HS-5 (cell line): Measurements from ENCODE around the gene PNMA8C.
"Not testable (repeated sequence)": the region's sequence is repeated elsewhere in the genome, so short reads cannot be mapped to it uniquely, and the experiment has no call there.

Source experiments
- DNase-seq: peaks from one replicate; pipeline ENCODE4 v3.0.0-alpha.2; 2012; ENCODE audit warnings: low read depth

The PNMA8C gene

DNA sequence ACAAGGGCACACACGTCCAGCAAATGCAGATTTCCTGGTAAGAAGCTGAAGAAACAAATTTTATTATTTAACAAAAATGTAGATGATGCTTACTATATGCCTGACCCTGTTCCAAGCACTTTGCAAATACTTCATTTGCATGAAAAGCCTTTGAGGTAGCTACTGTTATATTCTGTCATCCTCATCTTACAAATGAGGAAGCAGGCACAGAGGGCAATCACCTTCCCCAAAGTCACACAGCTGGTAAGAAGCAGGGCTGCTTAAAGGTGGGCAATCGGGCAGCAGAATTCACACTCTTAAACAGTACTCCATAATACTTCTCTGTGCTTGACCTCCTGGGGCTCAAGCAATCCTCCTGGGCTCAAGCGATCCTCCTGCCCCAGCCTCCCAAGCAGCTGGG lies 18.3 kb upstream of the PNMA8C start:
- DNase-seq = no peak

DNA sequence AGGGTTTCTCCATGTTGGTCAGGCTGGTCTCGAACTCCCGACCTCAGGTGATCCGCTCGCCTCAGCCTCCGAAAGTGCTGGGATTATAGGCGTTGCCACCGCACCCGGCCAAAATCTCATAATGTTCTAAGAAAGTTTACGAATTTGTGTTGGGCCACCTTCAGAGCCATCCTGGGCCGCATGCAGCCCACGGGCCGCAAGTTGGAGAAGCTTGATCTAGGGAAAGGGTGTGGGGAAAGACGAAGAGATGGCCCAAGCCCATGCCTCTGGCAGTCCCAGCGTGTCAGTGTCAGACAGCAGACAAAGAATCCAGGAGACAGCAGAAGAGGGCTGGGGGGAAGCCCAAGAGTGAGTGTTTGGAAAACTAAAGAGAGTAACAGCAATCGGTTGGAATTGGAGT lies 17.3 kb upstream of the PNMA8C start:
- DNase-seq = no peak

DNA sequence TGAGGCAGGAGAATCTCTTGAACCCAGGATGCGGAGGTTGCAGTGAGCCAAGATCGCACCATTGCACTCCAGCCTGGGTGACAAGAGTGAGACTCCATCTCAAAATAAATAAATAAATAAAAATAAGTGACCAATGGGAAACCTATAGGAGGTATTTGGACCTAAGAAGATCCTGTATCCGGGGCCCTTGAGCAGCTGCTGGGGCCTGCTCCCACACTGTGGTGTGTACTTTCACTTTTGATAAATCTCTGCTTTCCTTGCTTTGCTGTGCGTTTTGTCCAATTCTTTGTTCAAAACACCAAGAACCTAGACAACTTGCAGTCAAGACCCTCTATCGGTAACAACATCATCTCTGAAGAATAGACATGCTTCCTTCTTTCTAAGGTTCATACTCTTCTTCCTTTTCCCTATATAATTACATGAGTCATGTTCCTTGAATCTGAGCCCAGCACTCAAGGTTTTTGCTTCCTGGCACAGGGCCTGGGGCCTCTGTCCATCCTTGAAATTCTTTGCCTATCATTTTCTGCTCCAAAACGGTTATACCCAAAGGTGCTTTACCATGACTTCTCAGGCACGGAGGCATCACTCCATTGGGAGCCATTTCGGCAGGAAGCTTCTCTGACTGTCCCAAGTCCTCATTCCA lies 14.2 kb upstream of the PNMA8C start:
- peak; percentile 51 for DNase-seq

DNA sequence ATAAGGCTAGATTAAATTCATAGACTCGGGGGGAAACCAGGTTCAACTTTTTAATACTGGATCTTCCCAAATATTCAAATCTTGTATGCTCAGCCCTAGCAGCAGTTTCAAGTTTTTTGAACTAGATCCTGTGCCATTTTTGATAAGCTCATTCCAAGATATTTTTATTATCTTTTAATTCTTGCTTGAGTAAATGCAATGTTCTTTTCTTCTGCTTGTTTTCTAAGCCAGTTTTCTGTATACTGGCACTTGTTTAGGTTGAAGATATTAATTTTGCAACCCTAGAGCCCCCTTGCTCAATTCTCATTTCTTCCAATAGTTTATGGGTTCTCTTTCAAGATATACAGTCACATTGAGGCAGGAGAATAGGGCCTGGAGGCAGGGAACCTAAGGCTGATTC lies 13.1 kb upstream of the PNMA8C start:
- no peak for DNase-seq

DNA sequence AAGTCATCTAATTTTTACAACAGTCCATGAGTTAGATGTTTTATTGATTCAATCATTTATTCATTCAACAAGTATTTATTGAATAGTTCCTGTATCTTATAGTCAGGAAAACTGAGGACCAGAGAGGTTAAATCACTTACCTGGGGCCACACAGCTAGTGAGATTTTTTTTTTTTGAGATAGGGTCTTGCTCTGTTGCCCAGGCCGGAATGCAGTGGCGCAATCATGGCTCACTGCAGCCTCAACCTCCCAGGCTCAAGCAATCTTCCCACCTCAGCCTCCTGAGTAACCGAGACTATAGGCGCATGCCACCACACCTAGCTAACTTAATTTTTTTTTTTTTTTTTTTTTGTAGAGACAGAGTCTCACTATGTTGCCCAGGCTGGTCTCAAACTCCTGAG lies 7.0 kb upstream of the PNMA8C start:
- DNase-seq = not testable (repeated sequence)

DNA sequence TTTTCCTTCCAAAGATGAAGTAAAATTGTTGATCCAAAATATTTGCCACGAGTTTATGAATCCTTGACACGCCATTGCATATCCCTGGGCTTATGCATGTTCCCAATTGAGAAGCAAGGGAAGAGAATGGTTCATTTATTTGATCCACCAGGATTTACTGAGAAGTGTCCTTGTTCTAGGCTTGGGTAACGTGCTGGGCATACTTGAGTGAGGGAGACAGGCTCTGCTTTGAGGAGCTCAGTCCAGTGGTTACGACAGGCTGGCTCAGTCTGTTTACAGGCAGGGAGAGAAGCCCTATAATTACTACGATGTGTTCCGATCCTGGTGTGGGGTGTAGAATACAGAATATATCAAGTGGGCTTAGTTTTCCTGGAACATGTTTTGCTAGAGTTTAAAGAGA lies 6.3 kb upstream of the PNMA8C start:
- DNase-seq = no peak

DNA sequence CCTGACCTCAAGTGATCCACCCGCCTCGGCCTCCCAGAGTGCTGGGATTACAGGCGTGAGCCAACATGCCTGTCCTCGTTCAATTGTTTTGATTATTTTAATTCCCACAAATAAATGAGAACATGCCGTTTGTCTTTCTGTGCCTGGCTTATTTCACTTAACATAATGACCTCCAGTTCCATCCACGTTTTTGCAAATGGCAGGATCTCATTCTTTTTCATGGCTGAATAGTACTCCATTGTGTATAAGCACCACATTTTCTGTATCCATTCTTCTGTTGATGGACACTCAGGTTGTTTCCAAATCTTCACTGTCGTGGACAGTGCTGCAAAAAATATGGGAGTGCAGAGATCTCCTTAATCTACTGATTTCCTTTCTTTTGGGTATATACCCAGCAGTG lies 4.7 kb upstream of the PNMA8C start:
- not testable (repeated sequence) for DNase-seq

DNA sequence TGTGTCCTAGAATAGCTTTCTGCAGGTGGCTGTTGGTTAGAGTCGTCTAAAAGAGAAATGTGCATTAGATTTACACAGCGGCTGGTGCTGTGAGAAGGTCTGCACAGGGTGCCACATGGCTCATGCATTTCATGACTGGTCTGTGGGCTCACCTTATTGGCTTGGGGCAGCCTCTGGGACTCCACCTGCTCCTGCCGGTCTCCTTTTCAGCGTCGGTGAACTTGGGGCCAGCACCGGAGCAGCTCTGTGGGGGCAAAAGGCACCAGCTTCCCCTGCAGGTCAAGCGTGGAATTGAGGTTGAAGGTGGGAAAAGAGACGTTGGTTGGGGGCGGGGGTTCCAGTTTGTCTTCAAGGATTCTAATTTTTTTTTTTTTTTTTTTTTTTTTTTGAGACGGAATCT lies 3.1 kb upstream of the PNMA8C start:
- DNase-seq = no peak

DNA sequence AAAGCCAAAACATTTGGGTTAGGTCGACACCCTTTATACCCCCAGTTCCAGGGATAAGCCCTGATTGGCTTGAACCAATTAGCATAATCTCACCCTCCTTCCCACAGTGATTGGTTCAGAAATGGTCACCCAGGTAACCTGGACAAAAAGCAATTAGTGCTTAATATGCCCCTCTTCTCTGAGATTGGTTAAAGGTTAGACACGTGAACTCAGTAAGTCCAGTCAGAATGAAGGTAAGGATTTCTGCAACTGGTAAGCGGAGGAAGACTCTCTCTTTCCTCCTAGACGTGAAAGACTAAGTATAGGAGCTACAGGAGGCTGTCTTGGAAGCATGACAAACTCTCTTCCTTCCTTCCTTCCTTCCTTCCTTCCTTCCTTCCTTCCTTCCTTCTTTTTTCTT lies 1.3 kb upstream of the PNMA8C start:
- no peak for DNase-seq

DNA sequence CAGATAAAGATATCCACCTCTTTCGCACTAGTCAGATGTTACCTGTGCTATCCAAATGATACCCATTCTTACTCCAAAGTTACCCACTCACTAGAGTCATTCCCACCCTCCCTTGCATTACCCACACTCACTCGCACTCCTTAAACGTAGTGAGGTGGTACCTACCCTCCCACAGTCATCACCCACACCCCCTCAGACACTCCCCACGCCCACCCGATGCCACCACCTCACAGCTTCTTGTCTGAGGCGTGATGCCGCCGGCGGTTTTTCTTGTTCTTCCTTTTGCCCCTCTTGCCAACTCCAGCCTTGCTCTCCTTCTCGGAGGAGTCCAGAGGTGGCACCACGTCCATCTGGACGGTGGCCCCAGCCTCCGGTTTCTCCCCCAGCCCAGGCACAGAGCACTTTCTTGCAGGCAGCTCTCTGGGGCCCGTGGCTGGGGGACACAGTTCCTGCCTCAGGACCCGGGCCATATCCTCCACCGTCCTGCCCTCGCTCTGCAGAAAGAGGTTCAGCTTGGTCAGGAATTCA lies 1.2 kb downstream of the PNMA8C start:
- no peak for DNase-seq

DNA sequence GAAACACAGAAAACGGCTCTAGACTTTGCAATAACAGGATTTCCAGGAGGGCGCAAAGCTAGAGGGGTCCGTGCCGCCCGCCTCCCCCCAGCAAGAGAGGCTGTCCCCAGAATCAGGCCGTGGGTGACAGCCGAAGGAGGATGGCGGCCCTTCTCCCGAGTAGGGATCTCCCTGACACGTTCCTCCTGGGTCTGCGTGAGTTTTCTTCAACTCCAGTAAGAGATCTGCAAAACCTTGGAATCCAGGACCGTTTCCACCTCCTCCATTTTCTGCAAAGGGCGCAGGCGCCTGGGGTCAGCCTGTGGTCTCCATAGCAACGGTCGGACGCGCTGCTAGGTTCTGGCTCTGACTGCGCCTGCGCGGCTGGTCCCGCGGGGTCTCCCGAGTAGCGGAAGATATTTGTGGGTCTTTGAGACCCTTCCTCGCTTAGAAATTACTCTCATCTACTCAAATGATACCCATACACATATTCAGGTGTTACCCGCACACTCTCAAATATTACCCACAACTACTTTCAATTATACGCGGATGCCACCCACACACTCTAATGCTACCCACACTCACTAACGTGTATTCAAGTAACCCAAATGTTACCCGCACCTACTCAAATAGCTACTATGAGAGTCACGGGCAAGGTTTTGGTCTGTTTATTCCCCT lies 2.1 kb downstream of the PNMA8C start:
- no peak for DNase-seq

DNA sequence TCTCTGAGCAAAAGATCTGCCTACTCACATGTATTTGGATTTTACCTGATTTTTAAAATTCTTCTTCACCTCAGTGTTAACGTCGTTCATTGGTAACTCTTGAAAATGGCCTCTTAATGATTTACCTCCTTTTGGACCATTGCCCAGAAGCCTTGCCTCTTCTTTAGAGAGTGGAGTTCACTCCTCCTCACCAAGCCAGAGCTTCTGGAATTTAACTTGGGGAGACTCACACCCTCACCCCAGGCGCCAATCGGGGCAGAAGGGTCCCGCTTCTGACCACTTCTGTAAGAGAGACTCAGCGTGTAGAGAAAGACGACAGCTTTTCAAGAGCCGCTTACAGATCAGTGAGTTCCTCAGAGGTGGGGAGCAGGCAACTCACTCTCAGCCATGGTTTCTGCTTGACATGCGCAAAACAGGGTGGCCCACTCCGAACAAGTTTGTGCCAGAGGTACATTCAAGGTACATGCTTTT lies 2.7 kb downstream of the PNMA8C start:
- DNase-seq = no peak

DNA sequence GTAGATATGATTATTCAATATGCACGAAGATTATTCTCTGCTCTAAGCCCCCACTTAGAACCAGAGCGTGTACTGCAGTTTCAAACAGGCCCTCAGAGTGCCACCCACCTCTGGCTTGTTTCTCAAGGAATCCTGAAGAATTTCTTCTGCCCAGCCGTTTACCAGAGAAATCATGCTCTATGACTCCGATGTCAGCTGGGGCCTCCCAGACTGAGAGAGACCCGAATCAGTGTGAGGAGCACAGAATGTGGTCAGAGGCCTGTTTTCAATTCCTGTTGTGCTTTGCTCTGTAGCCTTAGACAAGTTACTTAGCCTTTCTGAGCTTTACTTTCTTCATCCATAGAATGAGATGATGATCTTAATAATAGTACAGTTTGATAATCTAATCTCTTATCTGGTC lies 5.5 kb downstream of the PNMA8C start:
- no peak for DNase-seq

DNA sequence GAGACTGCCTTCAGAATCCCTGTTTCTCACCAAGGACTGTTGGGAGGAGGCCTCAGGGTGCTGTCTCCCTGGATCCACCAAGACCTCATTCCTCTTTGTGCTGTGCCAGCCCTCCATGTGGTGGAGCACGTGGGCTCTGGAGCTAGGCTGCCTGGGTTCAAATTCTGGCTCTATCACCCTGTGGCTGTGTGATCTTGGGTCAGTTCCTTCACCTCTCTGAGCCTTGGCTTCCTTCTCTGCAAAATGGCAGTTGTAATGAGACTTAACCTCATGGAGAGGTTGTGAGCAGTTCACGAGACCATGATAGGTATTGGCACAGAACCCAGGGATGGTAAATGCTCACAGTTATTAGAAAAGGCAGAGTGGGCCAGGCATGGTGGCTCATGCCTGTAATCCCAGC lies 6.4 kb downstream of the PNMA8C start:
- no peak for DNase-seq

DNA sequence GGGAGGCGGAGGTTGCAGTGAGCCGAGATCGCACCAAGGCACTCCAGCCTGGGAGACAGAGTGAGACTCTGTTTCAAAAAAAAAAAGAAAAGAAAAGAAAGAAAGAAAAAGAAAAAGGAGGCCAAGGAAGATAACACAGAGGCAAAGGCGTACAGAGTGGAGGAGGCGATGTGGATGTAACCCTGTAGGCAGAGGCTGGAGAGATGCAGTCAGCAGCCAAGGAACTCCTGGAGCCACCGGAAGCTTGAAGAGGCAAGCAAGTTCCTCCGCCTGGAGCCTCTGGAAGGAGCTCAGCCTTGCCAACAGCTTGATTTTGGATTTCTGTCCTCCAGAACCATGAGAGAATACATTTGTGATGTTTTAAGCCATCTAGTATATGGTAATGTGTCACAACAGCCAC lies 8.7 kb downstream of the PNMA8C start:
- no peak for DNase-seq

DNA sequence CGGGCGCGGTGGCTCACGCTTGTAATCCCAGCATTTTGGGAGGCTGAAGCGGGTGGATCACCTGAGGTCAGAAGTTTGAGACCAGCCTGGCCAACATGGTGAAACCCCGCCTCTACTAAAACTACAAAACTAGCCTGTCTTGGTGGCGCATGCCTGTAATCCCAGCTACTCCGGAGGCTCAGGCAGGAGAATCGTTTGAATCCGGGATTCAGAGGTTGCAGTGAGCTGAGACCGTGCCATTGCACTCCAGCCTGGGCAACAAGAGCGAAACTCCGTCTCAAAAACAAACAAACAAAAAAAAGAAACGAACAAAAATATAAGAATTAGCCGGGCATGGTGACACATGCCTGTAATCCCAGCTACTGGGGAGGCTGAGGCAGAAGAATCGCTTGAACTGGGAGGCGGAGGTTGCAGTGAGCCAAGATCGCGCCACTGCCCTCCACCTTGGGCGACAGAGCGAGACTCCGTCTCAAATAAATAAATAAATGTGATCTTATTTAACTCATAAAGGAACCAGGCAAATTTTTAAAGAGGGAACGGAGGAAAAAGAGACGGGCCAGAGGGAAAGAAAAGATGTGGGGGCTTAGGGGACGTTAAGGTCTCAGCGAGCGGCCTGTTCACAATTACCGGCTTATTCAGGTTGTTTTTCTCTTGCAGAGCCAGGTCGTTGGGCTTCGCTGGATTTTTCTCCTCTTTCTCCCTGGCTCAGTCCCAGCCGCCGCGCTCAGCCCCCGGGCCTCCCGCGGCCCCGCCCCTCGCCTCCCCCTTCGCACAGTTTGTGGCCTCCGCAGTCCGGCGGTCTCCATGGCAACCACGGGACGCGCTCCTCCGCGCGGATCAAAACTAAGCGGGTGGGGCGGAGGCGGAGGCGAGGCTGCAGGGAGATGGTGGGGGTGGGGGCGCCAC lies 12.7 kb downstream of the PNMA8C start:
- peak; percentile 15 for DNase-seq

DNA sequence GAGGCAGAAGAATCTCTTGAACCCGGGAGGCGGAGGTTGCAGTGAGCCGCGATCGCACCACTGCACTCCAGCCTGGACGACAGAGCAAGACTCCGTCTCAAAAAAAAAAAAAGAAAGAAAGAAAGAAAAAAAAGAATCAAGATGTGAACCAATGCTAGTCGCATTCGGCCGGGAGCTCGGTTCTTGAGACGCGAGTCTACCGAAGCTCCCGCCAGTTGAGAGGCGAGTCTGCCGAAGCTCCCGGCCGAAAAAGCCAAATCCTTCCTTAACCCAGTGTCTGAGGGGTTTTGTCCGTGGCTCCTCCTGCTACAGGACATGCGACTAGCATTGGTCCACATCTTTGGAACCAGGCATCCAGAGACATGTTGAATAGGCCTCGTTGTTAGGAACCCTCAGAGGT lies 13.8 kb downstream of the PNMA8C start:
- not testable (repeated sequence) for DNase-seq

DNA sequence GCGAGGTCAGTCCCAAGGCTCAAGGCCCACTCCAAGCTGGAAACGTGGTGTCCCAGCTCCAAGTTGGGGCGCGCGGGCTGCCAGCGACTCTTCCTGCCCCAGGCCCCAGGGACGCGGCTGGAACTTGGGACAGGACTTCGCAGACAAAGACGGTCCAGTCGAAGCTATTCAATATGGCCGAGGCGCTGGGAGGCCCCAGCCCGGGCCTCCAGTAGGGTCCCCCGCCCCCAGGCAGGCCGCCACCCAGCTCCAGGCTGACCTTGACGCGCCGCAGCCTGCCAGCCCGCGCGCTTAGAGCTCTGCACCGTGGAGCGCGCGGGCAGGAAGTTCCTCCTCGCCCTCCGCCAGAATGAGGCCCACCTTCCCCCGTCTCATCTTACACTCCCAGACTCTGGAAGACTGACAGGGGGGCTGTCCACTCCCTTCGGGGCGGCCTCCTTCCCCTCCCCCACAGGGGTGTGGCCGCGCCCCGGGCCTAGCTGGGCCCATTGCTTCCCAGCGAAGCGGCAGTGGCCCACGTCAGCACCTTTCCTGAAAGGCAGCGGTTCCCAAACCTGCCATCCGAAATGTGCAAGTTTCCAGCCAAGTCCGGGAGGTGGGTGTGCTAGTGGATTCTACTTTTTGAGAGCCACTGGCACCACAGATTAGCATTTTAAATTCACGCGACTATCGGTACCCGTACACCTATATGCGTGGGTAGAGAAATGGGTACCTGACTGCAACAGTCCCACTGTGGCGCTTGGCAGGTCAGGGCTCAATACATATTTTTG lies 15.3 kb downstream of the PNMA8C start, which contains the start of gene CCDC8:
Gene CCDC8 (minus strand): TSS at position 303 of the 770 bp plus-strand sequence. CDS start 754 bp downstream, outside the sequence.
- DNase-seq = no peak

DNA sequence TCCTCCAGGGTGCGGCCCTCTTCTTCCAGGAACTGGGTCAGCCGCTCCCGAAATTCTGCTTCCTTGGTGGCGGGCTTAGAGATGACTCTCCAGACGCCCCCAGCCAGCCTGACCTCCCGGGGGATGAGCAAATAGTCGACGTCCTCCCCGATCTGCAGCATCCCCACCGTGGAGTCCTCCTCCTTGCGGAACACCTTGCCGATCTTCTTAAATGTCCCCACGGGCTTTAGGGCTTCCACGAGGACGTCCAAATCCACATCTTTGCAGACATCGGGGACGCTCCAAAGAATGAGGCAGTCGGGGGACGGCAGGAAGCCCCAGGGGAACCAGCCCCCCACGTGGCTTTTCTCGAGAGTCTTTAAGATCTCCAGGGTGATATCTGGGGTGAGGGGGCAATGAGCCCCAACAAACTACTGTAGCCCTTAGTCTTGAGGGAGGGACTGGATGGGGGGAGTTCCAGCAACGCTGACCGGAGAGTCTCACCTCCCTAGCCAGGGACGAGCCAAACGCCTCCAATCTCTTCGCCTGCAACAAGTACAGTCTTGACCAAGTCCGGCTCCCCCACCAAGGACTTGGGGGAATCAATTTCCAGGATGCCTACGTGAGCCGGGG lies 16.0 kb downstream of the PNMA8C start:
- no peak for DNase-seq

DNA sequence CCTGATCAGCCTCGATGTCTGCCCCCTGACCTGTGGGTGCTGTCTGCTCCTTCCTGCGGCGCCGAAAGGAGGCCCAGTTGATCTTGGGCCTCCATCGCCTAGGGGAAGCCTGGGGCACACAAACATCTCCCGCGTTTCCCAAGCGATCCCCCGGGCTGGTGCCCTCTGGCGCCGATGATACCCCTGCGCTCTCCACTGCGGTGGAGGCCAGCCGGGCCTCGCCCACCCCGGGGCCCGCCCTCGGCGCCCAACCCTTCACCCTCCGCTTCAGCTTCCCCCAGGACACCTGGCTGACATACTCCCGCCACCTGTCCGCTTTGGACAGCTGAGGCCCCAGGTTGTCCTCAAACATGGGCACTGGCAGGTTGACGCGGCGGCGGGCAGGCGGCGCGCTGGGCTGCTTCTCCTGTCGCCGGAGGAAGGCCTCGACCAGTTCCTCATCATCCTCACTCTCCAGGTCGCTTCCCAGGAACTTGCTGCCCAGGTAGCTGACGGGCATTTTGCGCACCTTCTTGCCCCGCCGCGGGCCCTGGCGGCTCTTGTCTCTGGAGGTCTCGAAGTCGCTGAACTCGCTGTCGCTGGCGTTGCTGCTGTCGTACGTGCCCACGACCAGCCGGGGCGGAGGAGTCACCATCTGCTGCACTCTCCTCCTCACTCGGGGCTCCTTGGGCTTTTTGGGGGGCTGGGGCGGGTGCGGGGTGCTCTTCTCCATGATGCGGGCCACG lies 16.6 kb downstream of the PNMA8C start:
- no peak for DNase-seq
